Activated naive CD4-positive, alpha-beta T cell treated with anti-CD3 and anti-CD28 coated beads, Interleukin-2, amount 50 U/mL, for 16 hours (primary cell): ENCODE measurements around the gene ZSWIM6.
"Not testable (repeated sequence)": the region's sequence is repeated elsewhere in the genome, so short reads cannot be mapped to it uniquely, and the experiment has no call there.

Experiments used
- DNase-seq: peaks from one replicate; pipeline ENCODE4 v3.0.0-alpha.2; 2020

ZSWIM6 gene

DNA sequence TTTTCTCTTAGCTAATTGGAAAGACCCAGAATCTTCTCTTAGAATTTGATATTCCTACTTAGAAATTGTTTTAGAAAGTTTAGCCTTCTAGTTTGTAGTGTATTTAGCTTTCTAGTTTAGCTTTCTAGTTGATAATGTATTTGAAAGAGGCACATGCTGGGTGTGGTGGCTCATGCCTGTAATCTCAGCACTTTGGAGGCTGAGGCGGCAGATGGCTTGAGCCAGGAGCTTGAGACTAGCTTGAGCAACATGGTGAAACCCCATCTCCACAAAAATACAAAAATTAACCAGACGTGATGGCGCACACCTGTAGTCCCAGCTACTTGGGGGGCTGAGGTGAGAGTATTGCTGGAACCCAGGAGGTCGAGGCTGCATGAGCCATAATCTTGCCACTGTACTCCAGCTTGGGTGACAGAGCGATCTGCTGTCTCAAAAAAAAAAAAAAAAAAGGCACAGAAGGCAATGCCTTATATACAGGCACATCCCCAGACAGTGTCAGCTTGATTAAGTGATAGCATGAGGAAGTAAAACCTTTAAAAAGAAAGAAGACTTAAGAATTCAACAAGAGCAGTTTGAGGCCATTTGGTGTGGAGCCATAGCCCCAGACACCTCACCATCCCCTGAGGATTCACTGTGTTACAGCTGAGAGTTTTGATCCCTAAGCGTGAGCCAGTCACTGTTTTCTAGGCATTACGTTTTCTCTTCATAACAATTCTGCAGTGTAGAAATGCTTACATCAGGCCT is 34.6 kb downstream of the ZSWIM6 start:
- DNase-seq = no peak

DNA sequence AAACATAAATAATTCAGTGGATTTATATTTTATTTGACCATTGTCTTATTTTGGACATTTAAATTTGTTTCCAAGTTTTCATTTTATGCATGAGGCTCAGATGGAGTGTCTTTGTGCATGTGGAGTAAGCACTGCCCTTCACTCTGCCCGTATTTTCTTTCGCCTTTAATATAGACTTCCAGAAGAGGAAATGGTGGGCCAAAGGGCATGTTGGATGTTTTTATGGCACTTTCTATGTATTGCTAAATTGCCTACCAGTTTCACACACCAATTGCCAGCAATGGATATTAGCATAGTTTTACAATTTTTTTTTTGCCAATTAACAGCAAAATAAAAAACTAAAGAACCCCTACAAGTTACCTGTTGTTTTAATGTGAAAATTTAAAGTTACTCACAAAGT is 38.4 kb downstream of the ZSWIM6 start:
- DNase-seq = no peak

DNA sequence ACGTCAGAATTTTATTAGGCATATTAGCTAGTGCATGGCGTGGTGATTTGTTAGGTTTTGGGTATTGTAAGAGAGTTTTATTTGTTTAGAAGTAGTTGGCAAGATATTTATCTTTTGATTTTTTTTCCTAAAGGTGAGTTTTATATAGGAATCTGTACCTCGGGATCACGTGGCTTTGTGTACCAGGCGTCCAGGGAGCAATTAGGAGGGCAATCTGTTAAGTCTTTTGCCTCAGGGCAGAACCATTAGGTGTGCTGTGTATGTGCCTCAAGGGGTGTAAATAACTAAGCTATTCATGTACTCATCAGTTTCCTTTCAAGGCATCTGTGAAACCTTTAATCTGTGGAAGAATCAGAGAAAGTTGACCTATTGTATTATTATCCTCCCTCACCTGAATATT is 39.4 kb downstream of the ZSWIM6 start:
- no peak for DNase-seq

DNA sequence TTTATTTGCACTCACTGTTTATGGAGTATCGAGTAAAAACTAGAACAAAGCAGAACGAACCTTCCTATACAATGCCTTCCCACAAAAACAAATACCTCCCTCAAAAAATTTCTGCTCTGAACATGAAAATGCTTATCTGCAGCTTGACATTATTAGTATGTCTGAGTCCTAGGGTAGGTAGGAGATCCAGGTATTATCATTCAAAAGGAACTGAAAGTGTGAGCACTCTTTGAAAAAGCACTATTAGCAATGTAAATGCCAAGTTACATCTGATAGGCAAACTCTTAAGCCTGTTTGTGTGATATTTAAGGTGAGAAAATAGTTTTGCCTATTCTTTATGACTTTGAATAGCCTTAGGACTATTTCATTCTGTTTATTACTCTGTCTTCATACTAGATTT is 47.6 kb downstream of the ZSWIM6 start:
- DNase-seq = no peak

DNA sequence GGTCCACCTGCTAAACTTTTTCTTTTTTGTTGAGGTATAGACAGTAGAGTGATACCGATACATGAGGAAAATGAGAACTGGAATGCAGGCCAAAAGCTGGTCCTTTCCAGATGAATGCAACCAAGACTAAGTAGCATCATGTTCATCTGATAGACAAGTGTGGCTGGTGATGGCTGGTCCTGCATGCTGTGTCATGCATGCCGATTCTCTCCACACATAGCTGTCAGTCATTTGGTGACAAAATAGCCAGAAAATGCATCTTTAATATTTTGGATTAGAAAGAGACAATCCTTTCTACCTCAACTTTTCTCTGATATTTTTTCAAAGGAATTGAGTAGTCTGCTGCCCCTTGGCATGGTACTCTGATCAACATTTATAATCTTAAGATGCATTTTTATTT is 49.9 kb downstream of the ZSWIM6 start:
- no peak for DNase-seq

DNA sequence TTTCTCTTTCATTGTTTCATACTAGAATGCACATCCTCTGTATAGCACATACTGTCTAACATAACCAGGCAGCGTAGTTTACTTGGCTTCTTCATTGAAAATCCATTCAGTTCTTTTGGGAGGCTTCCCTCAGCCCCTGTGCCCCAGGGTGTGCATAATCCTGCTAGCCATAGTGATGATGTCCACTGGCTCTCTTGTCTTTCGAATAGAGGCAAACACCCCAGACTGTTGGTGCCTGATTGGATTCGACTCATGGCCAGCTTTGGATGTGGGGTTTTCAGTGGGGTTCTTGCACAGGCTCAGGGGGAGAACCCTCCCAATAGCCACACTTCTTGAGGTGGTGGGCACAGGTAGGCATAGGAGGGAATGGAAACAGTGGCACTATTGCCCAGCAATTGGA is 53.6 kb downstream of the ZSWIM6 start:
- DNase-seq = no peak

DNA sequence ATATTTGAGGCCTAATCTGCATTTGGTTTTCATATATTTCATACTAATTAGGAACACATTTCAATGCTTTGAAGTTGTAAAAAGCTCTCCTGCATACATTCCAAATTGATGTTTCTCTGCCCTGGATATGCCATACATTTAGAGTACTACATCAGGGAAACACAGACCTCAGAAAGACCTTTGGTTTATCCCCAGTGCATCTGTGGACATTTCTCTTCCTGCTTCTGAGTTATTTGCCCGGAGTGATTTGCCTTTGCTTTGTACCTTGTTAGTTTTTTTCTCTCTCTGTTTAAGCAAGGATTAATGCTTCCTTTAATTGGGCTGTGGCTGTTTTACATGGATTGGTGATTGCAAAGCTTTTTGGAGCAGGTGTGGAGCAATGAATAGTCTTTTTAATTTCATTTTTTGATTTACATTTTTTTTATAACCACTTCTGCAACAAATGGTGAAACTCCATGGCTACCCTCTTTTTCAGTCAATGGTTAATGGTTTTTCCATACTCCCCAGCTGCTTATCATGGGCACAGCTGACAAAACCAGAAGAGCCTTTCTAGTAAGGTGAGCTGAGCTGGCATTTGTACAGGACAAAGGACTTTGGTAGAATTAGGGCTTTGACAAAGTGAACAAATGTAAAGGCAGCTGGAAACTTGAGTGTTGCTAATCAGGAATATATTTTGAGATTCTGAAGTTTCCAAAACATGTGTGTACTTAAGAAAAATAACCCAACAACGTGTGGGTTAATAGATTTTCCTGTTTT is 54.2 kb downstream of the ZSWIM6 start:
- no peak for DNase-seq

DNA sequence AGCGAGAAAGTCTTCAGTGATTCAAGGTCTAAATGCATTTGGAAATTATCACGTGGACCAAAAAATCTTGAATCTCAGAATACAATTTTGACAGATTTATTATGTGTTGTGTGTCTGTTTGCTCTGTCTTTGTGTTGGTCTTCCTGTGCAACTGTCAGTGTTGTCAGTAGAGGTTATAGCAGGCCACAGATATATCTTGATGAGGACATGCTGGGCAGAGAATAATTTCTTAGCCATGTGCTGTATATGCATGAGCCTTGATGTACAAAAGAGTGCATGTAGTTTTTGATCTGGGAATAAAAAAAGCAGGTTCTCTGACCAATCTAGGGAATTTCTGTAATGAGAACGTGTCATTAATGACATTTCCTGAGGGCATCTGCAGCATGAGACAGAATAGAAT is 57.6 kb downstream of the ZSWIM6 start:
- no peak for DNase-seq

DNA sequence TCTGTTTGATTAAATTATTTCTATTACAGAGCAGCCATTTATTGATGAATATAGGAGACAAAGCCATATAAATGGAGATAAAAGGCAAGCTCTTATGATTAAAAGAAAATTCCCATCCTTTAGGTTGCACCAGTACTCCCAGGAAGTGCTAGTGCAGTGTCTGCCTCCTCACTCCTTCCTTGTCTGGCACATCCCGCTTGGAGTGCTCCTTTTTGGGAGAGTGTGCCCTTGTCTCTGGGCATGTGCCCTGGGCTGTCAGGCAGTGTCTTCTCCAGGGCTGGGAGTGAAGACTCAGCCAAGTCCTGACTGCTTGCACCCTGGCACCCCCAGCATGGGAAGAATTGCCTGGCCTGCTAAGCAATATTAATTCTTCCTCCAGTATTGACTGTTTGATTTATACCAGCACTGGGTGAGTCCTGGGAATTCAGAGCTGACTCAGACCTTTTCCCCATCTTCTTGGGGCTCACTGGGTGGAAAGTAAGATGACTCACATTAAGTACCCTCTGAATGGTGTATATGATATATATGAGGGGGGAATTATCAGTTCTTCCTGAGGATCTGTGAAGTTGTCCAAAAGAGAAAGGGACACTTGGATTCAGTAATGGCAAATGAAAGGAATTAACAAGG is 62.1 kb downstream of the ZSWIM6 start:
- DNase-seq = no peak

DNA sequence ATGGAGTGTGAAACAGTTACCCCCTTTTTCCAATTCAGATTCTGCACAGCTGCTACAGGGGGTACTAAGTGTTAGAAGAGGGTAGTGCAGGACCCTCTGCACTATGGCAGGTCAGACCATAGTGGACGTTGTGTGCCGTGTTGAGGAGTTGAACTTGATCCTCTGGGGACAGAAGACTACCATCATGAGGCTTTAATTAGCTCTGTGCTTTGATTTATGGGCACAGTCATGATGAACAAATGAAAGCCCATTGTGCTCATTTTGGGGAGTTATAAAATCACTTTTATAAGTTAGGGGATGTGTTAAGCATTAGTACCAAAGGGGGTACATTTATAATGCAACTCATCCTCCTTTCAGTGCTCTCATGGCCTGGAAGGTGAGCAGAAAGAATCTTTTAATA is 62.7 kb downstream of the ZSWIM6 start:
- DNase-seq = no peak

DNA sequence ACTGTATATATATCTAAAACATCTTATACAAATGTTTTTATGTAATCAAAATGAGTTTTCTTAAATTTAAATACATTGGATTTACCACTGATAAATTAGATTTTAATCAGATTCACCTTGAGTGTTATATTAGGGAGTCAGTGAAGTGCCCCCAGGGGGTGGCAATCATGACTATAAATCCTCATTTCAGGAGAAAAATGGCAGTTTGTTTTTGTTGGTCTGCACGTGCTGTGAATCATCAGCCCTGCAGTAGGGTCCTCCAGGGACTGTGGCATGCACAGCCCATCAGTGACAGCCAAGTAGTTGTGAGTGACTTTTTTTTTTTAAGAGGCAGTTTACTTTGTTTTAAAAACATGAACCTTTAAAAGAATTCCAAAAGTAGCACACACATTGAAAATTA is 65.2 kb downstream of the ZSWIM6 start:
- DNase-seq = no peak

DNA sequence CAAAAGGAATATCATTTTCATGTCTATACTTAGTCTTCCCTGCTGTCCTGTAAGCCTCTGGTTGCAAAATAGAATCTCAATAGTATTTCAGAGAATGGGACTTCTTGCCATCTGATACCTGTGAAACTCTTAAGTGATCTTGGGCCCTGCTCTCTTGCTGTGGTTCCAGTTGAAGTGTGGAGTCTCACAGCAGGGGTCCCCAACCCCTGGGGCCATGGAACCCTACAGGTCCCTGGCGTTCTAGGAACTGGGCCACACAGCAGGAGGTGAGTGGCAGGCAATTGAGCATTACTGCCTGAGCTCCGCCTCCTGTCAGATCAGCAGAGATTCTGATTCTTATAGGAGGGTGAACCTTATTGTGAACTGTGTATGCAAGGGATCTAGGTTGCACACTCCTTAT is 65.9 kb downstream of the ZSWIM6 start:
- DNase-seq = no peak

DNA sequence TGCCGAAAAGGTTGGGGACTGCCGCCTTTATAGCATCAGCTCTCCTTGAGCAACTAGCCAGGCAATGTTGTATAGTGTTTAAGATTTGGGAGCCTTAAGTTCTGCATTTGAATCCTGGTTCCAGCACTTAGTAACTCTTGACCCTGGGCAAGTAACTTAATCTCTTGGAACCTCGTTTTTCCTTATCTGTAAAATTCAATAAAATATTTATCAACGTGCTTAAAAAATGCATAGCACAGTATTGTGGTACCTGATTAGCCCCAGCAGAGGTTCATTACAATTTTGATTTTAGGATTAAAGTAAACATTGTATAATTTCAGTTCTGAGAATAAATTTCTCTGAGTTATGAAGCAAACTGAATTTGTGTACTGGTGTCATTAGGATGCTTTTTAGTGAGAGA is 66.4 kb downstream of the ZSWIM6 start:
- no peak for DNase-seq

DNA sequence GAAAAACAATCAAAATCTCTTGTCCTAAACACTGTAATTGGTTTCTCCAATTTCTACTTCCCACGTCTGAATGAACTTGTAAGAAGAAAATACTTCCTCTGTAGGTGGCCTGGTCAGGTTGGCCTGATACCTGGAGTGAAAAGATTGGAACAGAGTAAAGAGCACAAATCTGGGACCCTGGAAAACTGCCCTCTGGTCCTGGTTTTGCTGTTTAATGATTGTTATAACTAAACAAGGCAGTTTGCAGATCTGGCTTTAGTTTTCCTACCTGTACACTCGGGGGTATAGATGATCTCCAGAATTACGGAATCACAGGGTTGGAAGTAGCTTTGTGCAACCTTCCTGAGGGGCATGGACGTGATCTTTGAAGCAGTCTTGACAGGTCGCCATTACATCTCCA is 67.6 kb downstream of the ZSWIM6 start:
- DNase-seq = no peak

DNA sequence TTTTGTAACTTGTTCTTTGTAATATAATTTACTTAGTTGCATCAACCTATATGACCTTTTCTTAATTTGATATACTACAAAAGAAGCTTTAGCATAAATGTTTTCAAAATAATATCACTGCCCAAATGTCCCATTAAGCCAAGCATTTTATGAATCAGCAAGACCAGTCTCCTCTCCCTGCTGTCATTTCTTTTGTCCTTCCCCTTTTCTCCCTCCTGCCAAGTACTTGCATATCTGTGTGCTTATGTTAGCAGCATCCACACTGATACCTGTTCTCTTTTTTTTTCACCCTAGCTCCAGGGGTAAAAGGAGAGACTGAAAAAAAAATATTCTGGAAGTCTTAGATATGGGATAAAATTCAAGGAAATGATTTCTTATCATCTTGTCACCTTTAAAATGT is 69.7 kb downstream of the ZSWIM6 start:
- DNase-seq = no peak

DNA sequence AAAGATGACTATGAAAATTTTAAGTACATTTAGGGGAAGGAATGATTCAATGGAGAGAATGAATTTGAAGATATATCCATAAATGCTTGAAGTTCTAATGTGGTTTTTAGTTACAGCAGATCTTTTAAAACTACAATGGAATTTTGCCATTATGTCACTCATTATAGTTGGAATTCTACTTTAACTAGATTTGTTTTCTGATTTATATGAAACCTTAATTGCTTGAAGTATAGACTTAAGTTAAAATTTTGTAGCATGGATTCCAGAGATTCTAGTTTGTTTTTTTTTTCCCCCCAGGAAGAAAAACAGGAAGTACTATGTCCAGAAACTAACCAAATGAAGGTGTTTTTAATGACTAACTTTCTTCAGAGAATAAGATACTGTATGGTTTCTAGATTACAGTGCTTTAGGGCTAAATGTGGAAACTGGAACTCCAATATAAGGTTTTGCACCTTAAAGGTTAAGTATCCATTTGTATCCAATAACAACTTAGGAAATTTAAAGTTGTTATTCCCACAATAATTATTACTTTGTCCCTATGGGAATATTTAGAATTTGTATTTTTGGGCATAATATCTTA is 70.3 kb downstream of the ZSWIM6 start:
- DNase-seq = no peak

DNA sequence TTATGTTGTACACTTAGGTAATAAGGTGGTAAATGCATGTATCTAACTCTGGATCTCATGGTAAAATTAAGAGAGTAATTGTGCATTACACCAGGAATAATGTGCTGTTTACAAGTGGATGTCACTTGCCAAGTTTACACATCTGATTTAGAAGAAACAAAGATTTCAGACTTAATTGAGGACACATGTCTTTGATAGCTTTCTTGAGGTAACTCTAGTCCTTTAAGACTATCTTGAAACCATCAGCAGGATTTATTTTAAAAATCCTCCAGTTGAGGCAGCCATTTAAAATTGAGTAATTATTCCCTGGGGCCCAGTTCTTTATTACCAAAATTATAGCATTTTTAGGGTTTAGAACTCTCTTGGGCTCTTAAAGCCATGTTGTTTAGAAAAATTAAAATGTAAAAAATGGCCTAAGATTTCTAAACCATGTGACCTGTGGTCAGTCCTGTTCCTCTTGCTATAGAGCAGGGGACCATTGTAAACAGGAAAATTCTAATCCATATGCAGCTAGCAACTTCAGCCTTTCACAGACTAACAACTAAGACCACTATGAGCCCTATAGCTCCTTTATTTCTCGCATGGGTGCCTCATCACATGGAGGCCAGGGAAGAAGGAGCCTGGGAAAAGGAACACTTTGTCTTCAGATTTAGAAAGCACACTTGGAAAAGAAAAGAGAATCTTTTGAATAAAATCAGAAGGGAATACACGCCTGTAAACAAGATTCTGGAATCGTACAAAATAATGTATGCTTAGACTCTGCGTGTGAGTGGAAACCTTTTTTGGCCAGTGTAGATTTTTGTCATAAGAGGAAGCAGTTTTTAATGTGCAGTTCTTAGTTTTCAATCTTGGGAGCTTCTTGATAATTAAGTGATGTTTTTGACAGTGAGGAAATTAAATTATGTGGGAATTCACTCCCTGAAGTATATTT is 71.2 kb downstream of the ZSWIM6 start:
- DNase-seq = no peak

DNA sequence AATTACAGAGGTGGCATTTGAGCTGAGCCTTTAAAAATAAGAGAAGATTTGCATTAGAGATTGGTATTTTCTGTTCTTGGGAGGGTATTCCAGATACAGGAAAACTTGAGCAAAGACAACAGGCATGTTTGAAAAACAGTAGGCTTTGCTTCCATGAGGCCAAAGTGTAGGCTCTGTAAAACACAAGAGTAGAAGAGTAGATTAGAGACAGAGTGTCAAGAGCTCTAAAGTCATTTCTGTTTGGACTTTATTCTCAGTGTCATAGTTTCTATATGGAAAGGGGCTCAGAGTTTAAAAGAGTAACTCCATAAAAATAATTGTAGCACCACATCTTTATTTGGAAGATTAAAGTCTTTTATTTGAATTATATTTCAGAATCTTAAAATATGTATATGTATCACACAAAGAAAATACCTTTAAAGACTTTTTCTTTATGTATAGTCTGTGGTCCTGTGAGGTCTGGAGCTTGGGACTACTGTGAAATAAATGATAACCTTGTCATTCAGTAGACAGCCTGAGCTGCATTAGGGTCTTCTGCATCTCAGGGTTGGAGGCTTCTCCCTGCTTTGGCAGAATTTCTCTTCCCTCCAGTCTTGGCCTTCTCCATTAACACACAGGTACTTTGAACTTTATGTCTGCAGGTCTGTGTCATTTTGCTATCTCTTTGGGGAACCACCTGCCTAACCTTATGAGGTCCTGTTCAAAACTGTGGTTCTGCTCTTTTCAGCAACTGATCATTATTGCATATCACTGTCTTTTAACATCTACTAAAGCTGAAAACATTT is 73.6 kb downstream of the ZSWIM6 start:
- no peak for DNase-seq

DNA sequence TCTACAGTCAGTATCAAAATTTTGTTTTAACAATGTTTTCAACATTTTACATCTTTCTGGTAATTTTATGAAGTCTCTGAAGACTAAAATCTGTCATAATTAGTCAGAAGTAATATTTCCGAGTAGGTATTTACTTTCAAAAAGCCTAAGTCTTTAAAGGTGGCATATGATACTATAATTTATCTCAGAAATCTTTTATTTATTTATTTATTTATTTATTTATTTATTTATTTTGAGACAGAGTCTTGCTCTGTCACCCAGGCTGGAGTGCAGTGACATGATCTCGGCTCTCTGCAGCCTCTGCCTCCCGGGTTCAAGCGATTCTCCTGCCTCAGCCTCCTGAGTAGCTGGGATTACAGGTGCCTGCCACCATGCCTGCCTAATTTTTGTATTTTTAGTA is 74.4 kb downstream of the ZSWIM6 start:
- DNase-seq = not testable (repeated sequence)

DNA sequence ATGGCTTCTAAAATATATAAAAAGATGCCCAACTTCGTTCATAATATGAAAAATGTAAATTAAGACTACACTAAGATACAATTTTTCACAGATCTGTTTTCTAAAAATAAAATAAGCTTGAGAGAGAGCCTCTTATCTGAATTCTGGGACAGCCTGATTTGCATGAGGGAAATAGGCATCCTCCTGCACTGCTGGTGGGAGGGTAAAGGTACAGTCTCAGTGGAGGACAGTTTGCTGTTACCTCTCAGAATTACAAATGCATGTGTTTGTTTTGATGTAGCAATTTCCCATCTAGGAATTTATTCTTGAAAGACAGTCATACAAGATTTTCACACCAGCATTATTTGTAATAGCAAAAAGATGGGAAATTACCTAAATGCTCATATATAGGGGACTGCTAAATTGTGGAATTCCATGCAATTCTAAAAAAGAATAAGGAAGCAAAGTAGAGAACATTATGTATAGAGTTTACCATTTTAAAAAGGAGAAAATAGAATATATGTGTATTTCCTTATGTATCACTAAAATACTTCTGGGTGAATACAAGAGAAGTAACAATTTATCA is 75.7 kb downstream of the ZSWIM6 start:
- no peak for DNase-seq

DNA sequence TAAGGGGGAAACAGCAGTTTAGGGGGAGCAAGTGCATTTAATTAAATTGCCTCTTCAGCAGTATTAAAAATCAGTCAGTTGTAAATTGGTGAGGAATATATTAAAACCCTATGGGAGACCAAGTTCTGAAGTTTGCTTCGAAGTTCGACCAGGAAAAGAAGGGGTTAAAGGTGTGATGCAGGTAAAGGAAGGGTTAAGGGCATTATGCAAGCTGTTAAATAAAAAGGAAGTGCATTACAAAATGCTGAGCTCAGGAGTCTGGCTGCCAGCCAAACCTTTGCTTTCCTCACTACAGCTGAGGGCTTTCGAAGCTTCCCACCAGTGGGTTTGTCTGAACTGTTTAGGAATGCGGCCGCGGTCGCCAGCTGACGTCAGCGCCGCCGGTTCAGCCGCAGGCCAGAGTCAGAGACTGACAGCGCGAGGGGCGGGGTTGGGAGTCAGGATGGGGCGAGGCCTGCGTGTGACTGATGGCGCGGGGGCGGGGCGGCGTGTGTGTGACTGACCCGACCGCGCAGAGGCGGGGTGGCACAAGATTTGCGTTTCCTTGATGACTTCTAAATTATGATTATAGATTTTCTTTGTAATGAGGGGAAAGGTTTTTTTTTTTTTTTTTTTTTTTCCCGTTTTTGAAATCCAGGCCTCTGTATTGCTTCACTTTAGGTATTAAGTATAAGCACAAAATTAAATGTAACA is 76.6 kb downstream of the ZSWIM6 start:
- peak; percentile 97 for DNase-seq
